ENCODE data around the gene HPN. TPM values are rescaled to one million over a fixed set of nuclear protein-coding genes. Genes with fewer than 3 reads are reported as not detected.

HPN gene
- total RNA-seq, 6 experiments from 2014 or later = not detected

- Mint-ChIP-seq H3K27me3 (ENCODE audit: insufficient read depth) (peaks cover 15% of the 10 kb centered on the region), H3K4me3 (no peak overlapping the region), H3K4me1 (ENCODE audit: low read depth) (peaks cover 2% of the 10 kb centered on the region; the same call in 1 of the 2 replicates), H3K9me3 (peaks cover 4% of the 10 kb centered on the region; the same call in 1 of the 2 replicates), H3K36me3 (ENCODE audit: low read depth) (peaks cover 6% of the 10 kb centered on the region; the same call in 1 of the 2 replicates), H3K27ac (no peak overlapping the region)
- no peak for TF ChIP-seq CTCF (IDR thresholded peaks at IDR 0.05)
- no peak for DNase-seq
Measured at GRCh38 chr19:35074426-35075201, 33.1 kb downstream of the HPN start.

- no peak overlapping the region for H3K27ac Mint-ChIP-seq
- no peak for DNase-seq
- H3K36me3 Mint-ChIP-seq (ENCODE audit: low read depth) = peaks cover 3% of the 10 kb centered on the region; the same call in 1 of the 2 replicates
- peaks cover 16% of the 10 kb centered on the region for H3K27me3 Mint-ChIP-seq (ENCODE audit: insufficient read depth)
- H3K9me3 Mint-ChIP-seq = no peaks in the 10 kb centered on the region
- H3K4me3 Mint-ChIP-seq = no peak overlapping the region
- TF ChIP-seq CTCF (IDR thresholded peaks at IDR 0.05) = no peak
- no peaks in the 10 kb centered on the region for H3K4me1 Mint-ChIP-seq (ENCODE audit: low read depth)
Measured at GRCh38 chr19:35075202-35076025, 33.9 kb downstream of the HPN start.

- no peak overlapping the region for H3K27ac Mint-ChIP-seq
- no peaks in the 10 kb centered on the region for H3K4me1 Mint-ChIP-seq (ENCODE audit: low read depth)
- H3K27me3 Mint-ChIP-seq (ENCODE audit: insufficient read depth) = peaks cover 16% of the 10 kb centered on the region
- no peak for TF ChIP-seq CTCF (IDR thresholded peaks at IDR 0.05)
- no peak for DNase-seq
- H3K4me3 Mint-ChIP-seq = no peak overlapping the region
- H3K36me3 Mint-ChIP-seq (ENCODE audit: low read depth) = no peaks in the 10 kb centered on the region
- no peaks in the 10 kb centered on the region for H3K9me3 Mint-ChIP-seq
Measured at GRCh38 chr19:35076026-35076370, 34.5 kb downstream of the HPN start.

GRCh38 chr19:35076657-35077056 is 35.1 kb downstream of the HPN start:
- H3K4me1 Mint-ChIP-seq (ENCODE audit: low read depth) = no peaks in the 10 kb centered on the region
- H3K27ac Mint-ChIP-seq = no peak overlapping the region
- H3K27me3 Mint-ChIP-seq (ENCODE audit: insufficient read depth) = peaks cover 16% of the 10 kb centered on the region
- H3K4me3 Mint-ChIP-seq = no peak overlapping the region
- no peaks in the 10 kb centered on the region for H3K9me3 Mint-ChIP-seq
- no peak for TF ChIP-seq CTCF (IDR thresholded peaks at IDR 0.05)
- no peak for DNase-seq
- no peaks in the 10 kb centered on the region for H3K36me3 Mint-ChIP-seq (ENCODE audit: low read depth)

- no peak overlapping the region for H3K27ac Mint-ChIP-seq
- H3K27me3 Mint-ChIP-seq (ENCODE audit: insufficient read depth) = peaks cover 16% of the 10 kb centered on the region
Measured at GRCh38 chr19:35077411-35078223, 36.1 kb downstream of the HPN start.

More at GRCh38 chr19:35077411-35078223, 36.1 kb downstream of the HPN start:
- no peaks in the 10 kb centered on the region for H3K4me1 Mint-ChIP-seq (ENCODE audit: low read depth)
- H3K4me3 Mint-ChIP-seq = no peak overlapping the region
- no peak for TF ChIP-seq CTCF (IDR thresholded peaks at IDR 0.05)
- peaks cover 3% of the 10 kb centered on the region; the same call in 1 of the 2 replicates for H3K9me3 Mint-ChIP-seq
- DNase-seq = no peak
- no peaks in the 10 kb centered on the region for H3K36me3 Mint-ChIP-seq (ENCODE audit: low read depth)
